Stimulated activated naive CD8-positive, alpha-beta T cell treated with anti-CD3 and anti-CD28 coated beads, Interleukin-15, amount 100 ng/mL, for 72 hours (primary cell): ENCODE measurements around the gene VWA8.
"Not testable (repeated sequence)": the region's sequence is repeated elsewhere in the genome, so short reads cannot be mapped to it uniquely, and the experiment has no call there.

Source experiments
- ATAC-seq: fragments of 150-1000 bp; cut with Tn5 transposase; 2 replicates; pipeline ENCODE4 v1.10.0; 2021; ENCODE audit warnings: mild to moderate bottlenecking, moderate library complexity
- DNase-seq, 2 donors: peaks; one replicate each; pipeline ENCODE4 v3.0.0; 2021 to 2022
- H3K27ac Mint-ChIP-seq, 2 donors: one replicate each; pipeline ENCODE4 v1.8.0; 2022; ENCODE audit warnings: mild to moderate bottlenecking in 2 of 2, mixed read lengths in 2 of 2, moderate library complexity in 2 of 2
- H3K27me3 Mint-ChIP-seq: one replicate; pipeline ENCODE4 v1.8.0; 2022; ENCODE audit warnings: mixed read lengths
- H3K4me1 Mint-ChIP-seq: one replicate; pipeline ENCODE4 v1.8.0; 2022; ENCODE audit warnings: mild to moderate bottlenecking, mixed read lengths
- H3K4me3 Mint-ChIP-seq, 2 donors: one replicate each; pipeline ENCODE4 v1.8.0; 2022; ENCODE audit warnings: mild to moderate bottlenecking in 2 of 2, mixed read lengths in 2 of 2, moderate library complexity in 1 of 2
- H3K9me3 Mint-ChIP-seq, 2 donors: one replicate each; pipeline ENCODE4 v1.8.0; 2022; ENCODE audit warnings: mixed read lengths in 2 of 2

The VWA8 gene

DNA sequence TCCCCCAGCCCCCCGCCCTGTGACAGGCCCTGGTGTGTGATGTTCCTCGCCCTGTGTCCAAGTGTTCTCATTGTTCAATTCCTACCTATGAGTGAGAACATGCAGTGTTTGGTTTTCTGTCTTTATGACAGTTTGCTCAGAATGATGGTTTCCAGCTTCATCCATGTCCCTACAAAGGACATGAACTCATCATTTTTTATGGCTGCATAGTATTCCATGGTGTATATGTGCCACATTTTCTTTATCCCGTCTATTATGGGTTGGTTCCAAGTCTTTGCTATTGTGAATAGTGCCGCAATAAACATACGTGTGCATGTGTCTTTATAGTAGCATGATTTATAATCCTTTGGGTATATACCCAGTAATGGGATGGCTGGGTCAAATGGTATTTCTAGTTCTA lies 343.3 kb downstream of the VWA8 start:
- not testable (repeated sequence) for H3K27ac Mint-ChIP-seq, H3K27me3 Mint-ChIP-seq, DNase-seq, ATAC-seq, H3K4me1 Mint-ChIP-seq, H3K4me3 Mint-ChIP-seq
- H3K9me3 Mint-ChIP-seq: peaks cover 0 to 16% of the 10 kb centered on the region in 2 donors

GRCh38 chr13:41616151-41616550 lies 344.8 kb downstream of the VWA8 start:
- Mint-ChIP-seq H3K9me3 (peaks cover 0 to 16% of the 10 kb centered on the region in 2 donors), H3K4me3 (no peak overlapping the region), H3K27me3 (no peaks in the 10 kb centered on the region), H3K4me1 (no peaks in the 10 kb centered on the region), H3K27ac (no peak overlapping the region)
- DNase-seq (no peak), ATAC-seq (no peak)

GRCh38 chr13:41615528-41615855 lies 345.4 kb downstream of the VWA8 start:
- no peak overlapping the region for H3K27ac Mint-ChIP-seq
- ATAC-seq (no peak), DNase-seq (no peak)
- H3K4me1 Mint-ChIP-seq: no peaks in the 10 kb centered on the region
- H3K9me3 Mint-ChIP-seq: peaks cover 0 to 15% of the 10 kb centered on the region in 2 donors
- no peak overlapping the region for H3K4me3 Mint-ChIP-seq
- no peaks in the 10 kb centered on the region for H3K27me3 Mint-ChIP-seq

GRCh38 chr13:41614671-41615527 lies 346.0 kb downstream of the VWA8 start:
- no peaks in the 10 kb centered on the region for H3K27me3 Mint-ChIP-seq
- ATAC-seq (no peak), DNase-seq (no peak)
- H3K4me1 Mint-ChIP-seq: no peaks in the 10 kb centered on the region
- peaks cover 0 to 9% of the 10 kb centered on the region in 2 donors for H3K9me3 Mint-ChIP-seq
- no peak overlapping the region for H3K4me3 Mint-ChIP-seq
- H3K27ac Mint-ChIP-seq: no peak overlapping the region

GRCh38 chr13:41613984-41614661 lies 346.8 kb downstream of the VWA8 start:
- DNase-seq: no peak
- Mint-ChIP-seq H3K4me3 (no peak overlapping the region), H3K27me3 (no peaks in the 10 kb centered on the region), H3K4me1 (no peaks in the 10 kb centered on the region), H3K9me3 (peaks cover 0 to 2% of the 10 kb centered on the region in 2 donors), H3K27ac (no peak overlapping the region)
- ATAC-seq: no peak

- H3K4me3 Mint-ChIP-seq: no peak overlapping the region
- H3K4me1 Mint-ChIP-seq: no peaks in the 10 kb centered on the region
- no peaks in the 10 kb centered on the region for H3K9me3 Mint-ChIP-seq
- no peaks in the 10 kb centered on the region for H3K27me3 Mint-ChIP-seq
- H3K27ac Mint-ChIP-seq: peak overlapping the region in 1 of 2 donors; percentile 1
- ATAC-seq (no peak), DNase-seq (no peak)
These were observed 347.4 kb downstream of the VWA8 start for GRCh38 chr13:41613471-41613870.

GRCh38 chr13:41611385-41611784 lies 349.5 kb downstream of the VWA8 start:
- no peak overlapping the region for H3K27ac Mint-ChIP-seq
- ATAC-seq (no peak), DNase-seq (no peak)
- H3K4me3 Mint-ChIP-seq: no peak overlapping the region
- H3K4me1 Mint-ChIP-seq: no peaks in the 10 kb centered on the region
- H3K27me3 Mint-ChIP-seq: no peaks in the 10 kb centered on the region
- H3K9me3 Mint-ChIP-seq: no peaks in the 10 kb centered on the region

DNA sequence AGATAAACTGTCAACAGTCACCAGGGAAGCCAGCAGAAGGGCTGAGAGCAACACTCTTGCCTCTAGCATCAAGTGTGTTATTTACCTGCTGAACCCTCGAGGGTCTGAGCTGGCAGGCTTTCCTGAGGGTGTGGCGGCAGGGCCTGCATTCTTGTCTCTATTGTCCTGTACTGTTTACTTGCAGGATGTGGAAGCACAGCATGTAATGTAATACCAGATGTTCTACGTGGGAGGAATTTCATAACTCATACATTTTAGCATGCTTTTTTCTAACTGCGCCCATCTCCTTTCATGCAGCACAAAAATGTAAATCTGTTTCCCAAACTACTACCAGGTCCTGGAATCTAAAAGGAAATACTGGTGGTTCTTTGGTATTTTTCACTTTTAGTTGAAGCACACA lies 350.5 kb downstream of the VWA8 start:
- H3K27ac Mint-ChIP-seq: no peak overlapping the region
- DNase-seq (no peak), ATAC-seq (no peak)
- no peaks in the 10 kb centered on the region for H3K9me3 Mint-ChIP-seq
- H3K4me3 Mint-ChIP-seq: no peak overlapping the region
- H3K27me3 Mint-ChIP-seq: no peaks in the 10 kb centered on the region
- H3K4me1 Mint-ChIP-seq: no peaks in the 10 kb centered on the region

- no peak overlapping the region for H3K4me3 Mint-ChIP-seq
- DNase-seq: no peak
- ATAC-seq: no peak
- H3K27ac Mint-ChIP-seq: no peak overlapping the region
- H3K9me3 Mint-ChIP-seq: no peaks in the 10 kb centered on the region
- no peaks in the 10 kb centered on the region for H3K4me1 Mint-ChIP-seq
- H3K27me3 Mint-ChIP-seq: no peaks in the 10 kb centered on the region
These were observed 351.1 kb downstream of the VWA8 start for GRCh38 chr13:41609828-41610227.

- Mint-ChIP-seq H3K4me1 (no peaks in the 10 kb centered on the region), H3K27me3 (no peaks in the 10 kb centered on the region), H3K9me3 (no peaks in the 10 kb centered on the region), H3K4me3 (no peak overlapping the region), H3K27ac (no peak overlapping the region)
- ATAC-seq (no peak), DNase-seq (no peak)
These were observed 352.1 kb downstream of the VWA8 start for GRCh38 chr13:41608839-41609177.

DNA sequence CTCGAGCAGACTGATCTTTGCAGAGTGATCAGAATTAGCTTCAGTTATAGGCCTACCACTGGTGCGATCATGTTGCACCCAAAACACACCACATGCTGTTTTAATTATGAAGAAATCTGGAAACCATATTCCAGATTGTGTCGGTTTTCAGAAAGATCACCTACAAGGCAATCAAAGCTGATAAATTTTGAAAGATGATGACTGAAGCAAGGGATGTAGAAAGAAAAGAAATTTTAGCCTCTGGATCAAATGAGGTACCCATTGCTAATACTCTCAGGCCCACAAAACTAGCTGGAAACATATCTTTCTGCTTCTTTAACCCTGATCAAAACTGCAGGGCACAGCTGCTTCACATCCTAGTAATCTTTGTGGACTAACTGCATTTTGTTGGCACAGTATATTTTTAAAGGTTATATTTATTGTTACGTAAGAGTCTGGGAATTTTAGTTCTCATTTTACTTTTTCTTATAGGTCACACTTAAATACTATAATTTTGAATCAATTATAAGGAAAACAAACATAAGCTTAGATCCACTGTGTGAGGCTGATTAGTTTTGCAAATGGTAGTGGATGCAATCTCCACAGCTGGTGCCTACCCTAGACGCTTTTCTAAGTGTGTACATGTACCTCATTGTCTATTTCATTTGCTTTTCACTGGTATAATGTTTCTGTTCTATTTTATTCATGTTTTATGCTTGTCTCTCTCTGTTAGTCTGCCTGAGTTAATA lies 352.6 kb downstream of the VWA8 start:
- no peaks in the 10 kb centered on the region for H3K9me3 Mint-ChIP-seq
- H3K4me3 Mint-ChIP-seq: no peak overlapping the region
- no peaks in the 10 kb centered on the region for H3K4me1 Mint-ChIP-seq
- no peaks in the 10 kb centered on the region for H3K27me3 Mint-ChIP-seq
- no peak overlapping the region for H3K27ac Mint-ChIP-seq
- DNase-seq (no peak), ATAC-seq (no peak)

DNA sequence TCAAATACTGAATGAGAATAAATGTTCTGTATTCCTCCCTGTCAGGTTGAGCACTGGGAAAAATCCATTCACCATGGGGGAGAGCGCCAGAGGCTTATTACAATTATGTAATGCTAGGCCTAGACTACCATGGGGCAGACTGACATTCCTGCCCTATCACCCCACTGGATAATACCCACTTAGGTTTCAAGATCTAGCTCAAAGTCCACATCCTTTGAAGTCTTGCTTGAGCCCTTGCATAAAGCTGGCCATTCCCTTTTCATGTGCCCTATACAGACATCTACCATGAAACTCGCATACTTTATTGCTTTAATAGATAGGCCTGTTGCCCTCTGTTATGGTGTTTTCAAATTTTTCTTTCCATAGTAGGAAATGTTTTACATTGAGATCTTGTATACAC lies 354.3 kb downstream of the VWA8 start:
- DNase-seq: no peak

DNA sequence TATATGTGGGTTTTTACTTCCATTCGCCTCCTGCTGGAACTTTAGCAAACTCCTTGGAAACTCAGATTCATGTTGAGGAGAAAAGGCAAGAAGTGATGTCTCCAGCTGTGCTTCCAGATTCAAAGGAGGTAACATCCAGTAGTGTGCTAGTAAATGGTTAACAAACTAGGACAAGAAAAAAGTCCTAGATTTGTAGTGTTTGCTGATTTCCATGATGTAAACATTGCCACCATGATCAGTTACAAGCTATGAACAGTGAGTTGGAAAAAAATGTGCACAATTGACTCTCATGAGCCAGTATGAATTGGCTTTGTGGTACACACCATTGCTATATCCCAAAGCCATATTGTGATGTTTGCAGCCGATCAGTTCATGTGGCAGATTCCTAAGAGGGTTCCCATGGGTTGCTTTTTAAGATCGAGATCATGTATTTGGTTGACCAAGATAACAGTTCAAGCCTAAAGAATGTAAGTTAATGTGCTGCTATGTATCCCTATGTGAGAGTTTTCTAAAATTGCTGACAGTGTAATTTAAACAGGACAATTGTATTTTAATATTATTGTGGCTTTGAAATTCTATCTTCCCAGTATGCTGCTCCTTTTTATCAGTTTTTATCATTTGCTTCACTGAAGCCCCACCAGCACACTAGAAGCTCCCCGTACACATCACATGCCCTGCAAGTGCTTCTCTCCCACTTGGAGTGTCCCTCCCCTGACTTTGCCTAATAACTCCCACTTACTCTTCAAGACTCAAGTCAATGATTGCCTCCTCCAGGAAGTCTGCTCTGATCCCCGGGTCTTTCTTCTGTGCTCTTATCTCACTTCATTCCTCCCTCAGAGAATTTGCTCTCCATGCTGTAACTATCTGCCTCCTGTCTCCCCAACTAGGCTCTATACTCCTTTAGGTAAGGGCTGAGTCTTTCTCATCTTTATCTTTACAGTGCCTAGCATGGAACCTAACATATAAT lies 355.3 kb downstream of the VWA8 start:
- DNase-seq: no peak
- no peak for ATAC-seq
- H3K9me3 Mint-ChIP-seq: no peaks in the 10 kb centered on the region
- no peaks in the 10 kb centered on the region for H3K4me1 Mint-ChIP-seq
- H3K27me3 Mint-ChIP-seq: no peaks in the 10 kb centered on the region
- no peak overlapping the region for H3K27ac Mint-ChIP-seq
- H3K4me3 Mint-ChIP-seq: no peak overlapping the region

More for the DNA sequence above, 354.3 kb downstream of the VWA8 start:
- Mint-ChIP-seq H3K9me3 (no peaks in the 10 kb centered on the region), H3K4me1 (no peaks in the 10 kb centered on the region), H3K27me3 (no peaks in the 10 kb centered on the region), H3K27ac (no peak overlapping the region), H3K4me3 (no peak overlapping the region)
- ATAC-seq: no peak

GRCh38 chr13:41603917-41604316 lies 357.0 kb downstream of the VWA8 start:
- Mint-ChIP-seq H3K4me1 (no peaks in the 10 kb centered on the region), H3K27ac (no peak overlapping the region), H3K27me3 (no peaks in the 10 kb centered on the region), H3K4me3 (no peak overlapping the region), H3K9me3 (no peaks in the 10 kb centered on the region)
- ATAC-seq (no peak), DNase-seq (no peak)

GRCh38 chr13:41601718-41602445 lies 359.0 kb downstream of the VWA8 start:
- H3K4me3 Mint-ChIP-seq: no peak overlapping the region
- H3K27ac Mint-ChIP-seq: no peak overlapping the region
- no peaks in the 10 kb centered on the region for H3K27me3 Mint-ChIP-seq
- DNase-seq (no peak), ATAC-seq (no peak)
- no peaks in the 10 kb centered on the region for H3K9me3 Mint-ChIP-seq
- H3K4me1 Mint-ChIP-seq: no peaks in the 10 kb centered on the region
